Tibial artery (tissue), 4 donors: Measurements from ENCODE around the gene PDE6A.
A peak's percentile ranks its signal among the peaks of the same experiment; 100 is the strongest.

Source experiments
- DNase-seq, 2 donors: peaks; one replicate each; pipeline ENCODE4 v3.0.0-alpha.2; 2019
- H3K27ac ChIP-seq, 2 donors: fragments of 200-600 bp; sonication (generic) in 1 of 2; 1 replicate in 1 of 2; 2 replicates in 1 of 2; pipeline ENCODE4 v1.5.1; 2018 to 2019; ENCODE audit warnings: mild to moderate bottlenecking in 1 of 2
- H3K27me3 ChIP-seq, 2 donors: fragments of 200-600 bp; sonication (generic) in 1 of 2; one replicate each; pipeline versions ENCODE4 v1.5.1 to v1.6.0; 2016 to 2019
- H3K36me3 ChIP-seq, 3 donors: fragments of 200-600 bp; sonication (generic) in 2 of 3; one replicate each; pipeline ENCODE4 v1.5.1; 2016 to 2019; ENCODE audit warnings: mild to moderate bottlenecking in 2 of 3
- H3K4me1 ChIP-seq, 4 donors: fragments of 200-600 bp; sonication (generic) in 2 of 4; 1 replicate in 3 of 4; 2 replicates in 1 of 4; pipeline ENCODE4 v1.5.1; 2016 to 2019
- H3K4me3 ChIP-seq, 2 donors: fragments of 200-600 bp; sonication (generic) in 1 of 2; 1 replicate in 1 of 2; 2 replicates in 1 of 2; pipeline ENCODE4 v1.5.1; 2018 to 2019; ENCODE audit warnings: mild to moderate bottlenecking in 2 of 2
- H3K9me3 ChIP-seq, 3 donors: fragments of 200-600 bp; sonication (generic) in 1 of 3; one replicate each; pipeline ENCODE4 v1.5.1; 2016 to 2019
- intact Hi-C: fragments of 100-400 bp; cut with DNase I; formaldehyde crosslinking; loops from one replicate; pipeline ENCODE4 v1.15.0; 2023; ENCODE audit warnings: low total_unique reads
- TF ChIP-seq, protein P1 (sequence below), 2 experiments: fragments of 200-600 bp in 1 of 2; fragments of 450-650 bp in 1 of 2; IDR thresholded peaks; one replicate each; pipeline ENCODE4 v1.5.1; 2017 to 2019; ENCODE audit warnings: antibody characterized with exemption in 2 of 2, mild to moderate bottlenecking in 1 of 2, moderate library complexity in 1 of 2

PDE6A gene

DNA sequence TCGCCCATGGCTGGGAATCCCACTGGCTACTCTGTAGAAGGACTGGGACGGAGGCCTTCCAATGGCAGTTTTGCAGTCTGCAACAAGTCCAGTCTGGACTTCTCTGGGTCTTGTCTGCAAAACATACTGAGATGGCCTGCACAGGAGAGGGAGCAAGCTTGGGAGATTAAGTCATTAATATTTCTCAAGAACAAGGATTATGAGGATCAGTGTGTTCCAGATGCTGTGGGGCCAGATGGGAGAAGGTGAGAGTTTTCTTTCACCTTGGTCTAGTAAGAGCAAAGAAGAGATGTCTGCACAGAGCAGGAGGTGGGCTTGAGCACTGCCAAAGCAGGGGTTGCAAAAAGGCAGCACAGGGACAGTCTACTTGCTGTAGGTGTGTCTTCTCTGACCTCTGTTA, at the start of gene PDE6A:
TSS of gene PDE6A (minus strand) at position 128 of the 400 bp plus-strand sequence. CDS start at position 8, 120 bp downstream.
- Histone ChIP-seq H3K9me3 (no peaks in the 10 kb centered on the region), H3K36me3 (no peaks in the 10 kb centered on the region), H3K4me1 (peaks cover 0 to 8% (median 4%) of the 10 kb centered on the region in 4 donors), H3K4me3 (no peak within 1 kb of the TSS), H3K27me3 (no peaks in the 10 kb centered on the region), H3K27ac (no peak within 1 kb of the TSS)
- no peak for DNase-seq
- intact Hi-C loops: no loop called here
- TF ChIP-seq, protein P1, sequence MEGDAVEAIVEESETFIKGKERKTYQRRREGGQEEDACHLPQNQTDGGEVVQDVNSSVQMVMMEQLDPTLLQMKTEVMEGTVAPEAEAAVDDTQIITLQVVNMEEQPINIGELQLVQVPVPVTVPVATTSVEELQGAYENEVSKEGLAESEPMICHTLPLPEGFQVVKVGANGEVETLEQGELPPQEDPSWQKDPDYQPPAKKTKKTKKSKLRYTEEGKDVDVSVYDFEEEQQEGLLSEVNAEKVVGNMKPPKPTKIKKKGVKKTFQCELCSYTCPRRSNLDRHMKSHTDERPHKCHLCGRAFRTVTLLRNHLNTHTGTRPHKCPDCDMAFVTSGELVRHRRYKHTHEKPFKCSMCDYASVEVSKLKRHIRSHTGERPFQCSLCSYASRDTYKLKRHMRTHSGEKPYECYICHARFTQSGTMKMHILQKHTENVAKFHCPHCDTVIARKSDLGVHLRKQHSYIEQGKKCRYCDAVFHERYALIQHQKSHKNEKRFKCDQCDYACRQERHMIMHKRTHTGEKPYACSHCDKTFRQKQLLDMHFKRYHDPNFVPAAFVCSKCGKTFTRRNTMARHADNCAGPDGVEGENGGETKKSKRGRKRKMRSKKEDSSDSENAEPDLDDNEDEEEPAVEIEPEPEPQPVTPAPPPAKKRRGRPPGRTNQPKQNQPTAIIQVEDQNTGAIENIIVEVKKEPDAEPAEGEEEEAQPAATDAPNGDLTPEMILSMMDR (IDR thresholded peaks at IDR 0.05): no peak

GRCh38 chr5:149993471-149993870, 48.9 kb upstream of the PDE6A start:
- DNase-seq: no peak
- H3K9me3 ChIP-seq: no peaks in the 10 kb centered on the region
- TF ChIP-seq, protein P1 (IDR thresholded peaks at IDR 0.05): no peak
- peak overlapping the region in 1 of 2 donors; percentile 14 for H3K27ac ChIP-seq
- H3K27me3 ChIP-seq: no peaks in the 10 kb centered on the region
- peaks cover 0 to 12% (median 0%) of the 10 kb centered on the region in 3 donors for H3K36me3 ChIP-seq
- peaks cover 0 to 29% (median under 1%) of the 10 kb centered on the region in 4 donors for H3K4me1 ChIP-seq
- intact Hi-C loops: loop anchor here (5.0 to 10.0 kb wide), 2 partner anchors 161 to 349 kb away; no protein-coding TSS in a partner anchor
- no peak overlapping the region for H3K4me3 ChIP-seq

DNA sequence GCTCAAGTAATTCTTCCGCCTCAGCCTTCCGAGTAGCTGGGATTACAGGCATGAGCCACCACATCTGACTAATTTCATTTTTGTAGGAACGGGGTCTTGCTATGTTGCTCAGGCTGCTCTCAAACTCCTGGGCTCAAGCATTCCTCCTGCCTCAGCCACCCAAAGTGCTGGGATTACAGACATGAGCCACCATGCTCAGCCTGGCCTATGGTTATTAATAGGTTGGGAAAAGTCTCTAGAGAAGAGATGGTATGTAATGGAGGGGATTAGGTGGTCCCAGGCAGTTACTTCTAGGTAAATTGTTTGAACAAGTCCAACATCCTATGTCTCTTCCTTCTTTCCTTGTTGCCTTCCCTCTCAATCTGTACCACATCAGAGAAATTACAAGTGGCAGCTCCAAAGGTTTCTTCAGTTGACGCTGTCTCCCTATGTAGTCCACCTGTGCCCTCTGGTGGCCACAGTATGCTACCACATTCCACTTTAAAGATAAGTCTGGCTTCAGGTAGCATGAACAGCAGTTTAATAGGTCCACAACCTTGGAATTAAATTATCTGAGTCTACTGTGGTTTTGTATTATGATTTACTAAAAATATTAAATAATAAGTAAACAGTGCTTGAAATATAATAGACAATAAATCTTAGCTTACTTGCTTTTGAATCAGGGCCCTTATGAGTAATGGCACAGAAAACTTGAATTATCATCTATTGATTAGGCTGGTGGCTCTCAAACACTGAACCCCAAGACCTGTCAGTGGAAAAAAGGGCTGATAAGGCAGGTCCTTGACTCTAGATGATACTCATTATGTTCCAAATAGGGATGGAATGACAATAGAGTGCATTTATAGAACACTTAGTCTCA, 46.2 kb upstream of the PDE6A start:
- H3K36me3 ChIP-seq: peaks cover 0 to 11% (median 0%) of the 10 kb centered on the region in 3 donors
- H3K9me3 ChIP-seq: no peaks in the 10 kb centered on the region
- TF ChIP-seq, protein P1 (IDR thresholded peaks at IDR 0.05): peak; percentile 92 to 94
- no peaks in the 10 kb centered on the region for H3K27me3 ChIP-seq
- no peak overlapping the region for H3K4me3 ChIP-seq
- intact Hi-C loops: loop anchor here (5.0 to 10.0 kb wide), 2 partner anchors 158 to 346 kb away; no protein-coding TSS in a partner anchor
- H3K4me1 ChIP-seq: peaks cover 0 to 24% (median 0%) of the 10 kb centered on the region in 4 donors
- H3K27ac ChIP-seq: no peak overlapping the region
- DNase-seq: peak; percentile 80 to 82

GRCh38 chr5:149988126-149988525, 43.5 kb upstream of the PDE6A start:
- Histone ChIP-seq H3K27me3 (no peaks in the 10 kb centered on the region), H3K27ac (no peak overlapping the region), H3K9me3 (no peaks in the 10 kb centered on the region), H3K4me1 (no peaks in the 10 kb centered on the region), H3K36me3 (peaks cover 0 to 10% (median 0%) of the 10 kb centered on the region in 3 donors), H3K4me3 (no peak overlapping the region)
- TF ChIP-seq, protein P1 (IDR thresholded peaks at IDR 0.05): no peak
- intact Hi-C loops: no loop called here
- DNase-seq: no peak

DNA sequence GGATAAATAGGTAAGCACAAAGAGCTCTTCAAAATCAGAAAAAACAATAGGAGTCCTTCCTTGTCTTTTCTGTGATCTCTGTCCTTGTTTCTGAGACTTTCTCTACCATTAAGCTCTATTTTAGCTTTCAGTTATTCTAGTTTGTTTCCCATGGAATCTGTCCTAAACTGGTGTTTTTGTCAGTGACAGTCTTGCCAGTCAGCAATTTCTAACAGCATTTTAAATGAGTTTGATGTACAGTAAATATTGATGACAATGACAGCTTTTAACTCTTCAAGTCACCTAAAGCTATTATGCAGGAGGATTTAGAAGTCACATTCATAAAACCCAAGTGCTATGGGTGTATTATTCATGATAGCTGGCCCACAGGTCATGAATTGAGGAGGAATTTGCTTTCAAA, 37.9 kb upstream of the PDE6A start:
- Histone ChIP-seq H3K4me1 (no peaks in the 10 kb centered on the region), H3K27me3 (no peaks in the 10 kb centered on the region), H3K36me3 (peaks cover 24 to 53% (median 44%) of the 10 kb centered on the region in 3 donors), H3K4me3 (no peak overlapping the region), H3K9me3 (no peaks in the 10 kb centered on the region), H3K27ac (no peak overlapping the region)
- TF ChIP-seq, protein P1 (IDR thresholded peaks at IDR 0.05): no peak
- no peak for DNase-seq
- intact Hi-C loops: no loop called here
